Mesendoderm (in vitro differentiated cells): ENCODE measurements around the gene IQCF6. TPM values are rescaled to one million over a fixed set of nuclear protein-coding genes. Genes with fewer than 3 reads are reported as not detected.

Experiments
- DNase-seq: peaks from one replicate; pipeline ENCODE4 v3.0.0; 2013
- H2AK5ac ChIP-seq: 2 replicates; pipeline ENCODE4 v1.6.1; 2013; ENCODE audit warnings: low read length, inconsistent platforms
- H2BK120ac ChIP-seq: 2 replicates; pipeline ENCODE4 v1.6.1; 2013; ENCODE audit warnings: low read depth, mild to moderate bottlenecking, low read length, moderate library complexity, mixed read lengths
- H2BK15ac ChIP-seq: replicated peaks from 2 replicates; pipeline ENCODE4 v1.6.1; 2013; ENCODE audit warnings: low read depth, mild to moderate bottlenecking, moderate library complexity
- H2BK5ac ChIP-seq: 2 replicates; pipeline ENCODE4 v1.6.1; 2013; ENCODE audit warnings: low read length, inconsistent platforms
- H3K18ac ChIP-seq: 2 replicates; pipeline ENCODE4 v1.6.1; 2013; ENCODE audit warnings: mild to moderate bottlenecking, low read length, mixed read lengths
- H3K23ac ChIP-seq: one replicate; pipeline ENCODE4 v1.6.1; 2013; ENCODE audit warnings: low read length
- H3K27ac ChIP-seq: 2 replicates; pipeline ENCODE4 v1.5.1; 2013; ENCODE audit warnings: low read depth, mild to moderate bottlenecking, inconsistent platforms, low read length, moderate library complexity
- H3K27me3 ChIP-seq: 2 replicates; pipeline ENCODE4 v1.6.1; 2013; ENCODE audit warnings: low read length, control low read depth, mild to moderate bottlenecking, inconsistent platforms; ENCODE audit not compliant: insufficient read depth, poor library complexity
- H3K36me3 ChIP-seq: 2 replicates; pipeline ENCODE4 v1.6.1; 2013; ENCODE audit warnings: low read length, inconsistent platforms; ENCODE audit not compliant: control insufficient read depth, insufficient read depth
- H3K4ac ChIP-seq: one replicate; pipeline ENCODE4 v1.6.1; 2013; ENCODE audit warnings: low read depth, mild to moderate bottlenecking, low read length, moderate library complexity
- H3K4me1 ChIP-seq: 2 replicates; pipeline ENCODE4 v1.6.1; 2013; ENCODE audit warnings: low read depth, low read length, inconsistent platforms; ENCODE audit not compliant: control insufficient read depth
- H3K4me2 ChIP-seq: 2 replicates; pipeline ENCODE4 v1.6.1; 2013; ENCODE audit warnings: low read length
- H3K4me3 ChIP-seq: 2 replicates; pipeline ENCODE4 v1.5.1; 2013; ENCODE audit warnings: mild to moderate bottlenecking, low read length
- H3K56ac ChIP-seq: one replicate; pipeline ENCODE4 v1.6.1; 2013; ENCODE audit warnings: low read length
- H3K79me1 ChIP-seq: 2 replicates; pipeline ENCODE4 v1.6.1; 2013; ENCODE audit warnings: low read length, inconsistent platforms
- H3K79me2 ChIP-seq: 2 replicates; pipeline ENCODE4 v1.6.1; 2013; ENCODE audit warnings: mild to moderate bottlenecking, low read length; ENCODE audit not compliant: control insufficient read depth, insufficient read depth
- H3K9ac ChIP-seq: 2 replicates; pipeline ENCODE4 v1.6.1; 2013; ENCODE audit warnings: low read length, inconsistent platforms
- H4K5ac ChIP-seq: one replicate; pipeline ENCODE4 v1.6.1; 2013; ENCODE audit warnings: low read length
- H4K8ac ChIP-seq: one replicate; pipeline ENCODE4 v1.6.1; 2013; ENCODE audit warnings: low read depth, mild to moderate bottlenecking, control low read depth, low read length, moderate library complexity
- WGBS: extraction: QIAGEN DNeasy Blood & Tissue Kit; methylation state at CpG from one replicate; pipeline ENCODE4 v1.1.7; 2013; ENCODE audit warnings: low lambda C conversion rate, missing lambda C conversion rate; ENCODE audit not compliant: insufficient coverage; ENCODE audit errors: extremely low coverage; 5-methylcytosine and 5-hydroxymethylcytosine counted together
- polyA plus RNA-seq, 2 experiments: library from polyadenylated mRNA; stranded (reverse); fragments of 200-250 nt; gene quantifications; one replicate each; pipeline ENCODE4 v1.2.3, GENCODE V29; 2013

Gene IQCF6
- polyA plus RNA-seq (2013, experiment 1 of 2): not detected
- polyA plus RNA-seq (2013, experiment 2 of 2): not detected

GRCh38 chr3:51779137-51779536, at the start of gene IQCF6:
IQCF6 (minus strand) TSS chr3:51779237; CDS start chr3:51779224, 13 bp downstream.
- H2AK5ac ChIP-seq: no peak within 1 kb of the TSS
- no peaks in the 10 kb centered on the region for H3K4me1 ChIP-seq
- WGBS: no CpG with 5 or more reads among the region's 5 CpGs
- no peak within 1 kb of the TSS for H3K56ac ChIP-seq
- no peak within 1 kb of the TSS for H3K23ac ChIP-seq
- H3K18ac ChIP-seq: no peak within 1 kb of the TSS
- H3K79me2 ChIP-seq: no peaks in the 10 kb centered on the region
- H2BK5ac ChIP-seq: no peak within 1 kb of the TSS
- no peak within 1 kb of the TSS for H3K4me3 ChIP-seq
- no peak within 1 kb of the TSS for H4K5ac ChIP-seq
- H3K4me2 ChIP-seq: no peak within 1 kb of the TSS
- H3K9ac ChIP-seq: no peak within 1 kb of the TSS
- no peak for DNase-seq
- no peak within 1 kb of the TSS for H4K8ac ChIP-seq
- no peaks in the 10 kb centered on the region for H3K27me3 ChIP-seq
- no peaks in the 10 kb centered on the region for H3K36me3 ChIP-seq
- no peak within 1 kb of the TSS for H2BK15ac ChIP-seq
- no peak within 1 kb of the TSS for H3K27ac ChIP-seq
- no peaks in the 10 kb centered on the region for H3K79me1 ChIP-seq
- no peak within 1 kb of the TSS for H2BK120ac ChIP-seq
- no peak within 1 kb of the TSS for H3K4ac ChIP-seq

GRCh38 chr3:51828297-51828696, 49.3 kb upstream of the IQCF6 start:
- no peak overlapping the region for H2BK5ac ChIP-seq
- no CpG with 5 or more reads among the region's 1 CpG for WGBS

GRCh38 chr3:51819709-51820406, 40.8 kb upstream of the IQCF6 start:
- no peak overlapping the region for H3K18ac ChIP-seq
- H3K4me3 ChIP-seq: no peak overlapping the region
- H2BK120ac ChIP-seq: no peak overlapping the region
- no peak overlapping the region for H4K5ac ChIP-seq
- H3K4ac ChIP-seq: no peak overlapping the region
- H3K27ac ChIP-seq: no peak overlapping the region
- no peaks in the 10 kb centered on the region for H3K4me1 ChIP-seq
- no peak overlapping the region for H2BK15ac ChIP-seq
- no peak overlapping the region for H2BK5ac ChIP-seq
- DNase-seq: peak; percentile 82
- no peak overlapping the region for H3K4me2 ChIP-seq
- H2AK5ac ChIP-seq: no peak overlapping the region
- no peaks in the 10 kb centered on the region for H3K36me3 ChIP-seq
- H4K8ac ChIP-seq: no peak overlapping the region
- no peaks in the 10 kb centered on the region for H3K79me2 ChIP-seq
- H3K56ac ChIP-seq: peak overlapping the region; percentile 73
- no peak overlapping the region for H3K23ac ChIP-seq
- no CpG with 5 or more reads among the region's 12 CpGs for WGBS
- H3K9ac ChIP-seq: no peak overlapping the region
- no peaks in the 10 kb centered on the region for H3K79me1 ChIP-seq
- no peaks in the 10 kb centered on the region for H3K27me3 ChIP-seq

More at GRCh38 chr3:51828297-51828696, 49.3 kb upstream of the IQCF6 start:
- H2BK120ac ChIP-seq: no peak overlapping the region
- H3K4me1 ChIP-seq: no peaks in the 10 kb centered on the region
- H4K5ac ChIP-seq: no peak overlapping the region
- no peak overlapping the region for H3K4me2 ChIP-seq
- H3K79me2 ChIP-seq: no peaks in the 10 kb centered on the region
- DNase-seq: no peak
- H3K79me1 ChIP-seq: no peaks in the 10 kb centered on the region
- no peak overlapping the region for H2BK15ac ChIP-seq
- H3K27ac ChIP-seq: no peak overlapping the region
- no peak overlapping the region for H3K23ac ChIP-seq
- no peaks in the 10 kb centered on the region for H3K27me3 ChIP-seq
- no peak overlapping the region for H3K9ac ChIP-seq
- no peak overlapping the region for H3K18ac ChIP-seq
- no peak overlapping the region for H4K8ac ChIP-seq
- no peak overlapping the region for H3K56ac ChIP-seq
- no peaks in the 10 kb centered on the region for H3K36me3 ChIP-seq
- H3K4me3 ChIP-seq: no peak overlapping the region
- H2AK5ac ChIP-seq: no peak overlapping the region
- no peak overlapping the region for H3K4ac ChIP-seq

DNA sequence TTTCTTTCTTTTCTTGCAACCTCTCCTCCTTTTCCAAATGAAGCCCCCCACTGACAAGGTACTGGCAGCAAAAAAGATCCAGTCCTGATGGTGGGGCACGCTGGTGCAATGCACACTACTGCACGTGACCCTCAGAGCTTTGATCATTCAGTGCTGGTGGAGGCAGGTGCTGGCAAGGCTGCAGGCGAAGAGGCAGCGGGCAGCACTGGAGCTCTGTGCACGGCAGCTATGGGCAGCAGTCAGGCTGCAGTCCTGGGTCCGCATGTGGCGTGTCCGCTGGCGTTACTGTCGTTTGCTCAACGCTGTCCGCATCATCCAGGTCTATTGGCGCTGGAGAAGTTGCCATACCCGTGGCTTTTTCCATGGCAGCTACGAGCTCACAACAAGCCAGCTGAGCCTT, 40.1 kb upstream of the IQCF6 start:
- H2BK120ac ChIP-seq: no peak overlapping the region
- no peak overlapping the region for H2BK15ac ChIP-seq
- no peaks in the 10 kb centered on the region for H3K36me3 ChIP-seq
- no peak overlapping the region for H3K9ac ChIP-seq
- no peak for DNase-seq
- H2BK5ac ChIP-seq: no peak overlapping the region
- H3K56ac ChIP-seq: no peak overlapping the region
- no peak overlapping the region for H3K4me3 ChIP-seq
- H3K4ac ChIP-seq: no peak overlapping the region
- no peak overlapping the region for H3K4me2 ChIP-seq
- no peaks in the 10 kb centered on the region for H3K4me1 ChIP-seq
- no peak overlapping the region for H3K18ac ChIP-seq
- no peaks in the 10 kb centered on the region for H3K27me3 ChIP-seq
- H3K27ac ChIP-seq: no peak overlapping the region
- H4K8ac ChIP-seq: no peak overlapping the region
- H3K23ac ChIP-seq: no peak overlapping the region
- H4K5ac ChIP-seq: no peak overlapping the region
- WGBS: no CpG with 5 or more reads among the region's 15 CpGs
- no peaks in the 10 kb centered on the region for H3K79me2 ChIP-seq
- H3K79me1 ChIP-seq: no peaks in the 10 kb centered on the region
- H2AK5ac ChIP-seq: no peak overlapping the region

GRCh38 chr3:51817375-51817774, 38.3 kb upstream of the IQCF6 start:
- H3K4me2 ChIP-seq: no peak overlapping the region
- H3K56ac ChIP-seq: no peak overlapping the region
- no peak overlapping the region for H3K4me3 ChIP-seq
- no peaks in the 10 kb centered on the region for H3K79me2 ChIP-seq
- H3K9ac ChIP-seq: no peak overlapping the region
- no peak overlapping the region for H3K27ac ChIP-seq
- H3K23ac ChIP-seq: no peak overlapping the region
- no peak overlapping the region for H4K5ac ChIP-seq
- WGBS: no CpG with 5 or more reads among the region's 2 CpGs
- H3K79me1 ChIP-seq: no peaks in the 10 kb centered on the region
- no peaks in the 10 kb centered on the region for H3K36me3 ChIP-seq
- H2BK120ac ChIP-seq: no peak overlapping the region
- no peak overlapping the region for H2BK15ac ChIP-seq
- no peak overlapping the region for H3K4ac ChIP-seq
- no peaks in the 10 kb centered on the region for H3K4me1 ChIP-seq
- H3K27me3 ChIP-seq: no peaks in the 10 kb centered on the region
- no peak overlapping the region for H4K8ac ChIP-seq
- no peak overlapping the region for H2BK5ac ChIP-seq
- DNase-seq: no peak
- no peak overlapping the region for H3K18ac ChIP-seq
- H2AK5ac ChIP-seq: no peak overlapping the region

- Histone ChIP-seq H3K4me2 (no peak overlapping the region), H2BK120ac (no peak overlapping the region), H2AK5ac (no peak overlapping the region), H3K23ac (no peak overlapping the region), H3K9ac (no peak overlapping the region), H2BK5ac (no peak overlapping the region), H3K4me3 (no peak overlapping the region), H3K18ac (no peak overlapping the region), H3K79me1 (no peaks in the 10 kb centered on the region), H2BK15ac (no peak overlapping the region), H4K8ac (no peak overlapping the region), H3K36me3 (no peaks in the 10 kb centered on the region), H3K4me1 (no peaks in the 10 kb centered on the region), H4K5ac (no peak overlapping the region), H3K56ac (no peak overlapping the region), H3K79me2 (no peaks in the 10 kb centered on the region), H3K27ac (no peak overlapping the region), H3K27me3 (no peaks in the 10 kb centered on the region), H3K4ac (no peak overlapping the region)
- no CpG with 5 or more reads among the region's 2 CpGs for WGBS
- DNase-seq: no peak
Measured at GRCh38 chr3:51816723-51817122, 37.7 kb upstream of the IQCF6 start.
